ENCODE results near the gene STRADA. TPM values are rescaled to one million over a fixed set of nuclear protein-coding genes. Genes with fewer than 3 reads are reported as not detected.

Gene STRADA
- total RNA-seq, 1 experiment from 2014 or later = 56.3 TPM

- Histone ChIP-seq H3K4me3 (ENCODE audit: low read depth, low read length, poor library complexity, severe bottlenecking) (no peak overlapping the region), H3K4me1 (ENCODE audit: insufficient read depth, low read length, poor library complexity, severe bottlenecking) (no peaks in the 10 kb centered on the region), H3K27ac (ENCODE audit: low read depth, low read length, poor library complexity, severe bottlenecking) (no peak overlapping the region), H3K9me3 (ENCODE audit: low read depth, low read length, poor library complexity, severe bottlenecking) (no peaks in the 10 kb centered on the region), H3K36me3 (ENCODE audit: insufficient read depth, low read length, poor library complexity, severe bottlenecking) (peaks cover 87% of the 10 kb centered on the region), H3K27me3 (replicated peaks; ENCODE audit: insufficient read depth, low read depth, low read length, poor library complexity) (no peaks in the 10 kb centered on the region)
- POLR2A ChIA-PET (ENCODE audit: low non-redundant PET) = no interaction called here
- TF ChIP-seq CTCF (conservative IDR thresholded peaks at IDR 0.05; ENCODE audit: low read depth, low read length) = no peak
- no peak for TF ChIP-seq EZH2 (IDR thresholded peaks at IDR 0.05; ENCODE audit: borderline replicate concordance, low read depth, low read length, poor library complexity, severe bottlenecking)
- DNase-seq (ENCODE audit: low spot score) = no peak
- no TSS peak for BruUV-seq (replicated peaks)
- CTCF ChIA-PET = no interaction called here
- intact Hi-C loops (cut with micrococcal nuclease; ENCODE audit: unreplicated experiment) = no loop called here
These were observed 19.4 kb upstream of the STRADA start for GRCh38 chr17:63760771-63761539.

DNA sequence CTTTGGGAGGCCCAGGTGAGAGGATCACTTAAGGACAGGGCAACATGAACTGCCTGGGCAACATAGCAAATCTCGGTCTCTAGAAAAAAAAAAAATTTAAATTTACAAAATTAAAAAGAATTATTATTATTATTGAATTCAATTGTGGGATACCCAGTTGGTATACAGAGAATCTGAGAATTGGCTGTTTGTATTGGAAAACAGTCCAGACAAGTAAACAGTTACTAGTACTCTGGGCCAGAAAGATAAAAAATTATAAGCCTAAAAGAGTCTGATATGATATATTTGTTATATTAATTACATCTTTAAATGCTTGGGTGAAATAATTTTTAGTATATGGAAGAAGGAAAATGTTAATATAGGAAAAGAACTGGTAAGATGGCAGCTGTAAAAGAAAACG, 16.8 kb upstream of the STRADA start:
- Histone ChIP-seq H3K4me1 (ENCODE audit: insufficient read depth, low read length, poor library complexity, severe bottlenecking) (no peaks in the 10 kb centered on the region), H3K27me3 (replicated peaks; ENCODE audit: insufficient read depth, low read depth, low read length, poor library complexity) (no peaks in the 10 kb centered on the region), H3K36me3 (ENCODE audit: insufficient read depth, low read length, poor library complexity, severe bottlenecking) (peaks cover 94% of the 10 kb centered on the region), H3K27ac (ENCODE audit: low read depth, low read length, poor library complexity, severe bottlenecking) (no peak overlapping the region), H3K4me3 (ENCODE audit: low read depth, low read length, poor library complexity, severe bottlenecking) (no peak overlapping the region), H3K9me3 (ENCODE audit: low read depth, low read length, poor library complexity, severe bottlenecking) (no peaks in the 10 kb centered on the region)
- ChIA-PET CTCF (no interaction called here), POLR2A (ENCODE audit: low non-redundant PET) (no interaction called here)
- DNase-seq (ENCODE audit: low spot score) = no peak
- BruUV-seq (replicated peaks) = no TSS peak
- TF ChIP-seq CTCF (conservative IDR thresholded peaks at IDR 0.05; ENCODE audit: low read depth, low read length) = no peak
- no peak for TF ChIP-seq EZH2 (IDR thresholded peaks at IDR 0.05; ENCODE audit: borderline replicate concordance, low read depth, low read length, poor library complexity, severe bottlenecking)
- intact Hi-C loops (cut with micrococcal nuclease; ENCODE audit: unreplicated experiment) = no loop called here

DNA sequence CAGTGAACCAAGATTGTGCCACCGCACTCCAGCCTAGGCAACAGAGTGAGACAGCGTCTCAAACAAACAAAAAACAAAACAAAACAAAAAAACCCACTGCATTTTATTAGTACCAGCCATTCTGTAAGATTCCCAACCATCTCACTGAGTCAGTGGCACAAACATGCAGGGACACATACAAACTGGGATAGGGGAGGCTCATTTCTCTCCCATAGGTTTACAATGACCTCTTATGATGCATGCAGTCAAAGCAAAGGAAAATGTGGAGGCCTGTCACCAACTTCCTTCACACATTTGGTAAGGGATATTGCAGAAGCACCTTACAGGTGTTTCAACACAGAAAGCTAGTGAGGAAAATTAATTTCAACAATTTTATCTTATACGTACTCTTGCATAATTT, 12.4 kb upstream of the STRADA start:
- intact Hi-C loops (cut with micrococcal nuclease; ENCODE audit: unreplicated experiment) = no loop called here
- TF ChIP-seq CTCF (conservative IDR thresholded peaks at IDR 0.05; ENCODE audit: low read depth, low read length) (no peak), EZH2 (IDR thresholded peaks at IDR 0.05; ENCODE audit: borderline replicate concordance, low read depth, low read length, poor library complexity, severe bottlenecking) (no peak)
- no peak overlapping the region for H3K27ac ChIP-seq (ENCODE audit: low read depth, low read length, poor library complexity, severe bottlenecking)
- H3K4me3 ChIP-seq (ENCODE audit: low read depth, low read length, poor library complexity, severe bottlenecking) = no peak overlapping the region
- no peak for DNase-seq (ENCODE audit: low spot score)
- CTCF ChIA-PET = no interaction called here
- no peaks in the 10 kb centered on the region for H3K27me3 ChIP-seq (replicated peaks; ENCODE audit: insufficient read depth, low read depth, low read length, poor library complexity)
- peaks cover 91% of the 10 kb centered on the region for H3K36me3 ChIP-seq (ENCODE audit: insufficient read depth, low read length, poor library complexity, severe bottlenecking)
- H3K4me1 ChIP-seq (ENCODE audit: insufficient read depth, low read length, poor library complexity, severe bottlenecking) = no peaks in the 10 kb centered on the region
- BruUV-seq (replicated peaks) = no TSS peak
- POLR2A ChIA-PET (ENCODE audit: low non-redundant PET) = no interaction called here
- no peaks in the 10 kb centered on the region for H3K9me3 ChIP-seq (ENCODE audit: low read depth, low read length, poor library complexity, severe bottlenecking)
